GM12872 (cell line): ENCODE data around the gene MYMK.

Experiments
- CTCF ChIP-seq: IDR thresholded peaks from 3 replicates; pipeline ENCODE4 v1.5.1; 2011; ENCODE audit warnings: low read depth, mild to moderate bottlenecking, low read length, moderate library complexity; ENCODE audit not compliant: insufficient read depth

Gene MYMK

GRCh38 chr9:133538176-133538575 is 13.4 kb upstream of the MYMK start:
- TF ChIP-seq CTCF = no peak

- no peak for TF ChIP-seq CTCF
Observed at GRCh38 chr9:133537257-133537656, 12.5 kb upstream of the MYMK start.

GRCh38 chr9:133536536-133536935 is 11.8 kb upstream of the MYMK start:
- no peak for TF ChIP-seq CTCF

GRCh38 chr9:133536080-133536479 is 11.3 kb upstream of the MYMK start:
- TF ChIP-seq CTCF = no peak

GRCh38 chr9:133535306-133535877 is 10.6 kb upstream of the MYMK start:
- no peak for TF ChIP-seq CTCF

GRCh38 chr9:133534346-133535291 is 9.9 kb upstream of the MYMK start, which contains the start of gene ADAMTSL2:
ADAMTSL2 (plus strand) TSS chr9:133534704; CDS start chr9:133536713, 2,009 bp downstream.
- TF ChIP-seq CTCF = no peak

GRCh38 chr9:133533857-133534256 is 9.1 kb upstream of the MYMK start:
- no peak for TF ChIP-seq CTCF
